ENCODE data around the gene SSTR4.

SSTR4 gene

DNA sequence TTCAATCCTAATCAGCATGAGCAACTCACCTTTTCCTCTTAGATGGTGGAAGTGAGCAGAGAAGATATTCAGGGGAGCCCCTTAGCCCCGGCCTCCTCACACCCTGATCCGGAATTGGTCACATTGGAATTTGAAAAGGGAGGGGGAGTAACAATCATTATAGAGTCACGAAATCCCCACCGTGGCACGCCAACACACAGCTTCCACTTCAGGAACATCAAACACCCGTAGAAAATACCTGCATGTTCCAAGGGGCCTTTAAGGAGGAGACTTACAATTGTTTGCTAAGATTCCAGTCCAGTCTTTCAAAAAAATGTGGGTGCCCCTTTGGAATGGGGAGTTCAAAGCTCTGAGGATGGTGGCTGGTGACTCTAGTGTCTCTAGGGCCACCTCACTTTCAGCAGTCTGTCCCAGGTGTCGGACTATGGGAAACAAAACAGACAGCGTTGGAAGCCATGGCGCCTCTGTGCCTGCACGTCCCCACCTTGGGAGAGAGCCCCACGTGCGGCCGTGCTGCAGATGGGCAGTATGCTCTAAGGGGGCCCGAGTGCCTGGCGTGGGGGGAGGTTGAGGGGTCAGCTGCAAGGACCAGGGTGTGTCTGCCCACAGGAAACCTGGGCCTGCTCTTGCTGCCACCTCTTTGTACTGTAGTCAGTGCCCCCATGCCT, 48.6 kb downstream of the SSTR4 start:
- no peak overlapping the region for H3K4me3 ChIP-seq (replicated peaks in 1 of 2; ENCODE audit: low read depth in 2 of 2, low read length in 2 of 2)
- DNase-seq (ENCODE audit: low read depth in 2 of 2): no peak
- TF ChIP-seq, protein P1, sequence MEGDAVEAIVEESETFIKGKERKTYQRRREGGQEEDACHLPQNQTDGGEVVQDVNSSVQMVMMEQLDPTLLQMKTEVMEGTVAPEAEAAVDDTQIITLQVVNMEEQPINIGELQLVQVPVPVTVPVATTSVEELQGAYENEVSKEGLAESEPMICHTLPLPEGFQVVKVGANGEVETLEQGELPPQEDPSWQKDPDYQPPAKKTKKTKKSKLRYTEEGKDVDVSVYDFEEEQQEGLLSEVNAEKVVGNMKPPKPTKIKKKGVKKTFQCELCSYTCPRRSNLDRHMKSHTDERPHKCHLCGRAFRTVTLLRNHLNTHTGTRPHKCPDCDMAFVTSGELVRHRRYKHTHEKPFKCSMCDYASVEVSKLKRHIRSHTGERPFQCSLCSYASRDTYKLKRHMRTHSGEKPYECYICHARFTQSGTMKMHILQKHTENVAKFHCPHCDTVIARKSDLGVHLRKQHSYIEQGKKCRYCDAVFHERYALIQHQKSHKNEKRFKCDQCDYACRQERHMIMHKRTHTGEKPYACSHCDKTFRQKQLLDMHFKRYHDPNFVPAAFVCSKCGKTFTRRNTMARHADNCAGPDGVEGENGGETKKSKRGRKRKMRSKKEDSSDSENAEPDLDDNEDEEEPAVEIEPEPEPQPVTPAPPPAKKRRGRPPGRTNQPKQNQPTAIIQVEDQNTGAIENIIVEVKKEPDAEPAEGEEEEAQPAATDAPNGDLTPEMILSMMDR (IDR thresholded peaks at IDR 0.05; ENCODE audit: low read depth, low read length): no peak

DNA sequence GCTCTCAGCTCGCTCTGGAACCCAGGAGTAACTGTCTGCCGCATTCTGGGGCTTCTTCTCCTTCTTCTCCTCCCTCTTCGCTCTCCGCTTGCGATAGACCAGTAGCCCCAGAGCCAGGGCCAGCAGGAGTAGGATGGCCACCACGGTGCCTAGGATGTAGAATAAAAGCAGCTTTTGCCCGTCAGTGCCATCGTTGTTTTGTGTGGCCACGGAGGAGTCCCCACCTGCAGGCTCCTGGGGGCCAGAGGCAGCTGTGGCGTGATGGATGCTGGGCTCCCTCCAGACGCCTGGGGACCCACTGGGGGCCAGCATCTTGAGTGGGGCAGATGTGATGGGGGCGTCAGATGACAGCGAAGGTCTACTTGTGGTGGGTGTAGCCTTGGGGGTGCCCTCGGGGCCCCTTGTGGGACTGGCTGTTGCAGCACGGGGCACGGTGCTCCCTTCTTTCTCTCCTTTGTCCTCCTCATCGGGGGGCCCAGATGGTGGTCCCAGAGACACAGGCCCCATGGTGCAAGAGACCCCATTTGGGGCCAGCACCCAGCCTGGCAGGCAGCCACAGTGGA, 49.3 kb downstream of the SSTR4 start:
- no peak overlapping the region for H3K4me3 ChIP-seq (replicated peaks in 1 of 2; ENCODE audit: low read depth in 2 of 2, low read length in 2 of 2)
- TF ChIP-seq, protein P1 (IDR thresholded peaks at IDR 0.05; ENCODE audit: low read depth, low read length): no peak
- no peak for DNase-seq (ENCODE audit: low read depth in 2 of 2)

DNA sequence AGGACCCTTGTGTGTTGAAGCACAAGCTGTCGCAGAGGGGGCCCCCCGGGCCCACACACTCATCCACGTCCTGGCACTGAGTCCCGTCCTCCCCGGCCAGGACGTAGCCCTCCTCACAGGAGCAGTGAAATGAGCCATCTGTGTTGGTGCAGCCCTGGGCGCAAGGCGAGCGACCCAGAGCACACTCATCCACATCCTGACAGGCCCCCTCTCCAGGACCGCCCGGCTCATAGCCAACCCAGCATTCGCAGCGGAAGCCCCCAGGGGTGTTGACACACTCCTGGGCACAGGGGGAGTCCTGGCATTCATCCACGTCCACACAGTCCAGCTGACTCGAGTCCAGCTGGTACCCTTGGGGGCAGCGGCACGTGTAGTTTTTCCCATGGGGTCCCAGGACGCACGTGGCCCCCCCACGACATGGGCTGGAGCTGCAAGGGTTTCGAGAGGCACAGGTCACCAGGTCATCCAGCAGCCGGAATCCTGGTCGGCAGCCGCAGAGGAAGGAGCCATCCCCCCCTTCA, 49.8 kb downstream of the SSTR4 start:
- DNase-seq (ENCODE audit: low read depth in 2 of 2): no peak
- TF ChIP-seq, protein P1 (IDR thresholded peaks at IDR 0.05; ENCODE audit: low read depth, low read length): no peak
- no peak overlapping the region for H3K4me3 ChIP-seq (replicated peaks in 1 of 2; ENCODE audit: low read depth in 2 of 2, low read length in 2 of 2)

DNA sequence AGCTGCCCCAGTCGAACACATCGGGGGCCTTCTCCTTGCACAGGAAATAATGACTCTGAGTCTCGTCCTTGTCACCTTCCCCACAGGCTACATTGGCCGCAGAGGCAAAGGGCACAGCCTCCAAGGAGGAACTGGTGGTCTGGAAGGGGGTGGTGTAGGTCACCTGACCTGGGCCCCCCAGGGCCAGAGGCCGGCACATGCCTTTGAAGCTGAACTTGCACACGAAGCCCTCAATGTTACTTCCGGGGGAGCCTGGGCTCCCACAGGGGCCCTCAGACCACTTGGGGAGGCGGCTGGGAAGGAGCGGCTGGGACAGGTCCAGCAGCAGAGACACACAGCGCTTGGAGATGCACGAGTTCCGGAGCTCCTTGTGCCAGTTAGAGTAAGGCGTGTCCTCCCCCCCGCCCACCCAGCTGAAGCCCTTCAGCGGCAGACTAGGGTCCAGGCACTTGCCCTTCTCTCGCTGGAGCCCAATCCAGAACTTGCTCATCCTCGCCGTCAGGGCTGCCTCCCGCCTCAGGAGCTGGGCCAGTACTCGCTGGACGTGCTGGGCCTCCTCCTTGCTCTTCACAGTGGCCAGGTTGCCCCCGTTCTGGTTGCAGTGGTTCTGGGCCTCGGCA, 50.4 kb downstream of the SSTR4 start:
- H3K4me3 ChIP-seq (replicated peaks in 1 of 2; ENCODE audit: low read depth in 2 of 2, low read length in 2 of 2): no peak overlapping the region
- TF ChIP-seq, protein P1 (IDR thresholded peaks at IDR 0.05; ENCODE audit: low read depth, low read length): no peak
- no peak for DNase-seq (ENCODE audit: low read depth in 2 of 2)

DNA sequence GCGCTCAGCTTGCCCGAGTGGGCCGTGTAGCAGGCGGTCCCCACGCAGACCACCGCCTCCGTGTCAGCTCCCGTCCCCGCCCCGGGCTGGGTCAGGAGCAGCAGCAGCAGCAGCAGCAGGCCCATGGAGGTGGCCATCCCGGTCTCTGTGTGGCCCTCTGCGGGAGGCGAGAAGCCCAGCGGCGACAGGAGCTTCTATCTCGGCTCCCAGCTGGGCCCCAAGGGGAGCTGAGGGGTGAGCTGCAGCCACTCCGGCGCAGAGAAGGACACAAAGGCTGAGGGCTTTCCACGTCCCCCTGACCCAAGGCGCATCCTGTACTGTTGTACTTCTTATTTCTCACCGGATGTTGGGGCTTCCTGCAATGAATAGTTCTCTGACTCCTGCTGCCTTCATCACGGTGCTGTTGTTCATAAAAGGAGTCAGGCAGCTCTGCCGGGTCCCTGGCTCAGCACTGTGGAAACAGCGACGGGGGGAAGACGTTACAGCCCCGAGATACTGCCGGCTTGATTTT, 51.0 kb downstream of the SSTR4 start, which contains the start of gene CD93:
TSS of gene CD93 (minus strand) at position 269 of the 511 bp plus-strand sequence. CDS start at position 137, 132 bp downstream.
- TF ChIP-seq, protein P1 (IDR thresholded peaks at IDR 0.05; ENCODE audit: low read depth, low read length): no peak
- no peak within 1 kb of the TSS for H3K4me3 ChIP-seq (replicated peaks in 1 of 2; ENCODE audit: low read depth in 2 of 2, low read length in 2 of 2)
- peak; percentile 61 to 67 for DNase-seq (ENCODE audit: low read depth in 2 of 2)

DNA sequence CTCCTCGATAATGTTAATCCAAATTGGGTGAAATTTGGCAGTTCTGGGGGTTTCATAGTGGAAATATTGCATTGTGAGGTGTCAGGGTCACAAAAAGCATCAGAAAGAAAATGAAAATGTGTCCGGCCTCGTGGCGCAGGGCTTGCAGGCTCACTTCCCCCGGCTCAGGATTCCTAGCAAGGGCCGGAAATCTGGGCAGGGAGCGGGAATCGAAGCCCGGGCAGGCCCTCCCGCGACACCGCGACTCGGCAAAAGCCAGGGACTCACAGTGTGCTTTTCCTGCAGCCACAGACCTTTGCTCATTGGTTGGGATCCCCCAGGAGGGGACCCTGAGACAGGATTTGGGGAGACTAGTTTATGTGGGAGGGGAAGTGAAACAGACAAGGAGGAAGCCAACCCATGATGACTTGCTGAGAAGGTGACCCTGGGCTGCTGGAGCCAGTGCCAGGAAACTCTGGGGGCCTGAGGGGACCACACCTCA, 51.9 kb downstream of the SSTR4 start:
- no peak overlapping the region for H3K4me3 ChIP-seq (replicated peaks in 1 of 2; ENCODE audit: low read depth in 2 of 2, low read length in 2 of 2)
- DNase-seq (ENCODE audit: low read depth in 2 of 2): no peak
- TF ChIP-seq, protein P1 (IDR thresholded peaks at IDR 0.05; ENCODE audit: low read depth, low read length): no peak
